Gastrocnemius medialis (tissue), 4 donors: ENCODE data around the gene SPANXN4.

Experiments
- POLR2A ChIP-seq, 2 donors: fragments of 450-650 bp; IDR thresholded peaks; one replicate each; pipeline ENCODE4 v1.6.1; 2017; ENCODE audit warnings: antibody characterized with exemption in 2 of 2, mild to moderate bottlenecking in 2 of 2, moderate library complexity in 2 of 2
- TF ChIP-seq, protein P1 (sequence below), 5 experiments: fragments of 450-650 bp in 3 of 5; fragments of 200-600 bp in 2 of 5; sonication (generic) in 2 of 5; IDR thresholded peaks in 4 of 5; conservative IDR thresholded peaks in 1 of 5; 1 replicate in 4 of 5; 2 replicates in 1 of 5; pipeline ENCODE4 v1.5.1; 2016 to 2019; ENCODE audit warnings: antibody characterized with exemption in 5 of 5, mild to moderate bottlenecking in 3 of 5, moderate library complexity in 3 of 5

DNA sequence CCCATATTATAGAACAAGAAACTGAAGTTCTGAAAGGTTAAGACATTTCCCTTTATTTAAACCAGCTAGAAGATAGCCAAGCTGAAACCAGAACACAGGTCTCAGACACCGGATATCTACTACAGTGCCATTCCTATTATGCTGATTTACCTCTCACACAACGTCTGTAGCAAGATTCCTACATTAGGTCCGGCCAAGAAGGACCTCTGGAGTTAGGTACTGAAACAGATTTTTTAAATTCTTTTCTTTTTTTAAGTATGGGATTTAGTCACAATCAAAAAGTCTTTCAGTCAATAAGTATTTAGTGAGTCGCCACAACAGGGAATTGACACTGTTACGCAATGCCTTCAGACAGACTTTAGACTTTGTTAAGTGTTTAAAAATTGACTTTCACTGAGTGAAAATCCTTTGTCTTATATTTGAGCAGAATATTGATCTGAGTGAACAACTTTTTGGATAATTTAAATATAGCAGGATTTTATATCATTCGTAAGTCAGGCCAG lies 26.5 kb upstream of the SPANXN4 start:
- TF ChIP-seq, protein P1, sequence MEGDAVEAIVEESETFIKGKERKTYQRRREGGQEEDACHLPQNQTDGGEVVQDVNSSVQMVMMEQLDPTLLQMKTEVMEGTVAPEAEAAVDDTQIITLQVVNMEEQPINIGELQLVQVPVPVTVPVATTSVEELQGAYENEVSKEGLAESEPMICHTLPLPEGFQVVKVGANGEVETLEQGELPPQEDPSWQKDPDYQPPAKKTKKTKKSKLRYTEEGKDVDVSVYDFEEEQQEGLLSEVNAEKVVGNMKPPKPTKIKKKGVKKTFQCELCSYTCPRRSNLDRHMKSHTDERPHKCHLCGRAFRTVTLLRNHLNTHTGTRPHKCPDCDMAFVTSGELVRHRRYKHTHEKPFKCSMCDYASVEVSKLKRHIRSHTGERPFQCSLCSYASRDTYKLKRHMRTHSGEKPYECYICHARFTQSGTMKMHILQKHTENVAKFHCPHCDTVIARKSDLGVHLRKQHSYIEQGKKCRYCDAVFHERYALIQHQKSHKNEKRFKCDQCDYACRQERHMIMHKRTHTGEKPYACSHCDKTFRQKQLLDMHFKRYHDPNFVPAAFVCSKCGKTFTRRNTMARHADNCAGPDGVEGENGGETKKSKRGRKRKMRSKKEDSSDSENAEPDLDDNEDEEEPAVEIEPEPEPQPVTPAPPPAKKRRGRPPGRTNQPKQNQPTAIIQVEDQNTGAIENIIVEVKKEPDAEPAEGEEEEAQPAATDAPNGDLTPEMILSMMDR (IDR thresholded peaks at IDR 0.05 in 4 of 5, conservative IDR thresholded peaks at IDR 0.05 in 1 of 5): no peak
- TF ChIP-seq POLR2A (IDR thresholded peaks at IDR 0.05): no peak
